Measurements from ENCODE around the gene LITAF.

Gene LITAF

DNA sequence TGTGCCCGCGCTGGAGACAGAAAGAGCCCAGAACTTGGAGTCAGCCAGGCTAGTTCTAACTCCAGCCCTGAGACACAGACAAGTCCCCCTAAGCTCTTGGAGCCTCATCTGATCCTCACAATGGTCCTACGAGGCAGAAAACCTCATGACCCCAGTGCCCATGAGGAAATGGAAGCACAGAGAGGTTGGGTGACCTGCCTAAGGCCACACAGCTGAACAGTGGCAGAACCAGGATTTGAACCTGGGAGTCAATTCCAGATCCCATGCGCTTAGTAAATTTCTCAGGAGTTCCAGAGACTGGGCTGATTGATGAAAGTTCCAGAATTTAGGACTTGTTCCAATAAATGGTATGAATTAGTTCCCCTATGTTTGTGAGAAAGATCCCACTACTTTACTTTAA lies 39.0 kb upstream of the LITAF start:
- no peak overlapping the region for H3K27ac ChIP-seq
- TF ChIP-seq CTCF (conservative IDR thresholded peaks at IDR 0.05), result no peak

- H3K27ac ChIP-seq, result no peak overlapping the region
- TF ChIP-seq CTCF (conservative IDR thresholded peaks at IDR 0.05), result no peak
Measured at GRCh38 chr16:11624636-11625607, 38.2 kb upstream of the LITAF start.

DNA sequence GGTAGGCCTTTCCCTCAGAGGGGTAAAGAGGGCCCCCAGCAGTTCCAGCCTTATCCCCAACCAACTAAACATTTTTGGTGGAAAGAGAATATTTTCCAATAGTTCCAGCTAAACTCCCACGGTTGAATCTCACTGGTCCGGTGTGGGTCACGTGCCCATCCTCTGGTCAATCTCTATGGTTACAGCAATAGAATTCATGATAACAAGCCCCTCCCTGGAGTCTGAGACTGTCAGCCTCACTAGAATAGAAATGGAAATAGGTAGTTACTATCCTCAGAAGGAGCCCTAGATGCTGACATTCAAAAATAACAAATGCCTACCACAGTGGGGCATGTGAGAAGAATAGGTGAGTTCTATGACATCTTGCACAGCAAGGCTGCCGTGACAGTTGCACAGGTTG lies 37.5 kb upstream of the LITAF start:
- TF ChIP-seq CTCF (conservative IDR thresholded peaks at IDR 0.05), result no peak
- no peak overlapping the region for H3K27ac ChIP-seq

- TF ChIP-seq CTCF (conservative IDR thresholded peaks at IDR 0.05), result no peak
- H3K27ac ChIP-seq, result no peak overlapping the region
Measured at GRCh38 chr16:11621920-11622651, 35.4 kb upstream of the LITAF start.

DNA sequence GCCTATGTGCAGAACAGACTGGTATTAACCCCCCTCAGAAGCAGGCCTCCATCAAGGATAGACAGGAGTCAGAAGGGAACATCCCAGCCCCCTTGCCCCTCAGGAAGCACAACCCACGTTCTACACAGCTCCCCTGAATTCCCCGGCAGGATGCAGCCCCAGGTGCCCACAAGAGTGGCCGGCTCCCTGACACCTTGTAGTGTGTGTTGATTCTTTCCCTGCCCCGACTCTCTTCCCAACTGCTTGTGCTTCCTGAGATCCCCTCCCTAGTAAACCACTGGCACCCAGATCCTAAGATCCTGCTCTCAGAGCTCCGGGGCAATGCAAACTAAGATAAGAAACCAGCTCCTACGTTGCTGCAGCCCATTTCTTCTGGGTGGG lies 34.8 kb upstream of the LITAF start:
- TF ChIP-seq CTCF (conservative IDR thresholded peaks at IDR 0.05), result no peak
- no peak overlapping the region for H3K27ac ChIP-seq

DNA sequence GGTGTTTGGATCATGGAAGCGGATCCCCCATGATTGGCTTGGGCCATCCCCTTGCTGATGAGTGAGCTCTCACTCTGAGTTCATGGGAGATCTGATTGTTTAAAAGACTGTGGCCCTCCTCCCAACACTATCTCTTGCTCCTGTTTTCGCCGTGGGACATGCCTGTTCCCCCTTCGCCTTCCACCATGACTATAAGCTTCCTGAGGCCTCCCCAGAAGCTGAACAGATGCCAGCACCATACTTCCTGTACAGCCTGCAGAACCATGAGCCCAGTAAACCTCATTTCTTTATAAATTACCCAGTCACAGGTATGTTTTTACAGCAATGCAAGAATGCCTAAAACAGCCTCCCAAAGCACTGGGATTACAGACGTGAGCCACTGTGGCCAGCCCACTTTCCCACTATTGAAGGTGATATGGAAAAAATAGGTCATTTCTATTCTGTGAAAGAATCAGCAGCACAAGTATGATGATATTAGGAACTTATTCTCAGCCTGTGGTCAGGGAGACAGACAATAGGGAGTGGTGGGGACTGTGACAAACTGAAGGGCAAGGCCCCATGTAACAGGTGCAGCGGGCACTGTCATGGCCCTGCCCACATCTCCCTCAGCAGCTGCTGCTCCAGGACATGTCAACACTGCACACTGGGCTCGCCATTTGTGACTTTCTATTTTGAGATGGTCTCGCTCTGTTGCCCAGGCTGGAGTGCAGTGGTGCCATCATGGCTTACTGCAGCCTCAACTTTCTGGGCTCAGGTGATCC lies 33.7 kb upstream of the LITAF start:
- no peak overlapping the region for H3K27ac ChIP-seq
- no peak for TF ChIP-seq CTCF (conservative IDR thresholded peaks at IDR 0.05)
